ENCODE data around the gene PPP2R1B. TPM values are rescaled to one million over a fixed set of nuclear protein-coding genes. Genes with fewer than 3 reads are reported as not detected.

Gene PPP2R1B
- total RNA-seq, 2 donors from 2014 or later: 45.9 to 57.0 TPM

DNA sequence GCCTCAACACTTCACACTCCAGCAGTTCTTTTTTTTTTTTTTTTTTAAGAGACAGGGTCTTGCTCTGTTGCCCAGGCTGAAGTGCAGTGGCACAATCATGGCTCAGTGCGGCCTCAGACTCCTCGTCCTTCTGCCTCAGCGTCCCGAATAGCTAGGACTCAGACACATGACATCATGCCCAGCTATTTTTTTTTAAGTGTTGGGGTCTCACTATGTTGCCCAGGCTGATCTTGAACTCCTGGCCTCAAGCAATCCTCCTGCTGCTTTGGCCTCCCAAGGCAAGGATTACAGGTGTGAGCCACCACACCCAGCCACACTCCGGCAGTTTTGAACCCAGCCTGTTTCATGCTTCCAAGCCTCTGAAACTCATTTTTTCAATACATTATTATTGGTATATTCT, 3.7 kb downstream of the PPP2R1B start:
- Histone ChIP-seq H3K36me3 (no peaks in the 10 kb centered on the region), H3K4me1 (no peaks in the 10 kb centered on the region), H3K27ac (no peak overlapping the region), H3K4me3 (no peak overlapping the region), H3K9me3 (no peaks in the 10 kb centered on the region), H3K27me3 (no peaks in the 10 kb centered on the region), H3K9ac (ENCODE audit: low read depth in 2 of 2, low read length in 2 of 2) (no peak overlapping the region)
- no peak for DNase-seq
- TF ChIP-seq, protein P1, sequence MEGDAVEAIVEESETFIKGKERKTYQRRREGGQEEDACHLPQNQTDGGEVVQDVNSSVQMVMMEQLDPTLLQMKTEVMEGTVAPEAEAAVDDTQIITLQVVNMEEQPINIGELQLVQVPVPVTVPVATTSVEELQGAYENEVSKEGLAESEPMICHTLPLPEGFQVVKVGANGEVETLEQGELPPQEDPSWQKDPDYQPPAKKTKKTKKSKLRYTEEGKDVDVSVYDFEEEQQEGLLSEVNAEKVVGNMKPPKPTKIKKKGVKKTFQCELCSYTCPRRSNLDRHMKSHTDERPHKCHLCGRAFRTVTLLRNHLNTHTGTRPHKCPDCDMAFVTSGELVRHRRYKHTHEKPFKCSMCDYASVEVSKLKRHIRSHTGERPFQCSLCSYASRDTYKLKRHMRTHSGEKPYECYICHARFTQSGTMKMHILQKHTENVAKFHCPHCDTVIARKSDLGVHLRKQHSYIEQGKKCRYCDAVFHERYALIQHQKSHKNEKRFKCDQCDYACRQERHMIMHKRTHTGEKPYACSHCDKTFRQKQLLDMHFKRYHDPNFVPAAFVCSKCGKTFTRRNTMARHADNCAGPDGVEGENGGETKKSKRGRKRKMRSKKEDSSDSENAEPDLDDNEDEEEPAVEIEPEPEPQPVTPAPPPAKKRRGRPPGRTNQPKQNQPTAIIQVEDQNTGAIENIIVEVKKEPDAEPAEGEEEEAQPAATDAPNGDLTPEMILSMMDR (IDR thresholded peaks at IDR 0.05): no peak
- intact Hi-C loops (cut with DNase I): no loop called here

DNA sequence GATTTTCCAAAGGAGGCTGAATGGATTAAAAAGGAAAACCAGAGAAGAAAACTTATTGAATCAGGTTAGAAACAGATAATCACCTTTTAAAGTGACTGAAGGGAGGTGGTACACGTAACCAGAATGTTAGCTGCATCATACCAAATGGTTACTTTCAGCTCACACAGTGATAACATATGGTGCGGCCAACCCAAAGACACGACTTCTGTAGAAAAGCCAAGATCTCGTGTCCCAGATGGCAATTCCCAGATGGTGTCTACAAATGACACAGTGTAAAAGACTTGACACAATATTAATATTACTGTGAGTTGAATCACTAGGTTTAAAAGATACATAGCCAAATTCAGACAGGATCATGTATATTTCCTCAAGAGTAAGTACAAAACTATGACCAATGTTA, 5.2 kb downstream of the PPP2R1B start:
- DNase-seq: no peak
- Histone ChIP-seq H3K4me1 (no peaks in the 10 kb centered on the region), H3K9ac (ENCODE audit: low read depth in 2 of 2, low read length in 2 of 2) (no peak overlapping the region), H3K9me3 (no peaks in the 10 kb centered on the region), H3K4me3 (no peak overlapping the region), H3K27ac (no peak overlapping the region), H3K27me3 (no peaks in the 10 kb centered on the region), H3K36me3 (no peaks in the 10 kb centered on the region)
- intact Hi-C loops (cut with DNase I): no loop called here
- TF ChIP-seq, protein P1 (IDR thresholded peaks at IDR 0.05): no peak

DNA sequence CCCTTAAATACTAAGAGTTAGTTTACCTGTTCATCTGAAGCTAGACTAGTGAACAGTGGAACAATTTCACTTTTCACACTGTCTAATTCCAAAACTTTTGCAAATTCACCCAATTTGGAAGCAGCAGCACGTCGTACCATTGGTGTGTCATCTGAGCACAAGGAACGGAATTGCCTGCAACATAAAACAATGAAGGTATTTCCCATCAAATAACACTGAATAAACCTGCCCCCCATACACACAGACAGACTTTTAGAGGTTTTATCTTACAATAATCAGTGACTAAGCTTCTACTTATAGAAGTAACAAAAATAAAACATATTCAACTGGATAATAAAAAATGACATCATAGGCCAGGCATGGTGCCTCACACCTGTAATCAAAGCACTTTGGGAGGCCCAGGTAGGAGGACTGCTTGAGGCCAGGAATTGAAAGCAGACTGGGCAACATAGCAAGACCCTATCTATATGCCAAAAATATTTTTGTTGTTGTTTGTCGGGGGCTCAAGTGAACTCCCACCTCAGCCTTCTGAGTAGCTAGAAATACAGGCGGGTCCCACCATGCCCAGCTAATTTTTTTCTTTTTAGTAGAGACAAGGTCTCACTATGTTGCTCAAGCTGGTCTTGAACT, 6.3 kb downstream of the PPP2R1B start:
- no peaks in the 10 kb centered on the region for H3K9me3 ChIP-seq
- no peak overlapping the region for H3K4me3 ChIP-seq
- no peak overlapping the region for H3K9ac ChIP-seq (ENCODE audit: low read depth in 2 of 2, low read length in 2 of 2)
- intact Hi-C loops (cut with DNase I): no loop called here
- TF ChIP-seq, protein P1 (IDR thresholded peaks at IDR 0.05): no peak
- H3K4me1 ChIP-seq: no peaks in the 10 kb centered on the region
- no peaks in the 10 kb centered on the region for H3K27me3 ChIP-seq
- DNase-seq: no peak
- H3K27ac ChIP-seq: no peak overlapping the region
- no peaks in the 10 kb centered on the region for H3K36me3 ChIP-seq

DNA sequence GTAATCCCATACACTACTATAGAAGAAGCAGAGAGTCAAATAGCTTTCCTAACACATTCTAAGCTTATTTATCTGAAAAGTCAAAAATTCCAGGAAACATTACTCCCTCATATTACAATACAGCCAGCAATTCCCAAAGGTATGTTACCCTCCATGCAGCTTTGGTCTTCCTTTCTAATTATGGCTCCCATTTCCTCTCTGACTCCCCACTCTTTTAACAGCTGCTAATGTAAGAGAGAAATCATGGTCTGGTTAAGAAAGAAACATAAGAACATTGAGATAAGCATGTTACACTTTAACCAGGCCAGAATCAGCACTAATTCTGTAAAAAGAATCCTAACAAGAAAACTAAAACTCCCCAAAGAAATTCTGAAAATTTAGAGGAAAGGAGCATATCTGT, 6.8 kb downstream of the PPP2R1B start:
- Histone ChIP-seq H3K27ac (no peak overlapping the region), H3K4me3 (no peak overlapping the region), H3K4me1 (no peaks in the 10 kb centered on the region), H3K27me3 (no peaks in the 10 kb centered on the region), H3K36me3 (no peaks in the 10 kb centered on the region), H3K9me3 (no peaks in the 10 kb centered on the region), H3K9ac (ENCODE audit: low read depth in 2 of 2, low read length in 2 of 2) (no peak overlapping the region)
- intact Hi-C loops (cut with DNase I): no loop called here
- TF ChIP-seq, protein P1 (IDR thresholded peaks at IDR 0.05): no peak
- no peak for DNase-seq

DNA sequence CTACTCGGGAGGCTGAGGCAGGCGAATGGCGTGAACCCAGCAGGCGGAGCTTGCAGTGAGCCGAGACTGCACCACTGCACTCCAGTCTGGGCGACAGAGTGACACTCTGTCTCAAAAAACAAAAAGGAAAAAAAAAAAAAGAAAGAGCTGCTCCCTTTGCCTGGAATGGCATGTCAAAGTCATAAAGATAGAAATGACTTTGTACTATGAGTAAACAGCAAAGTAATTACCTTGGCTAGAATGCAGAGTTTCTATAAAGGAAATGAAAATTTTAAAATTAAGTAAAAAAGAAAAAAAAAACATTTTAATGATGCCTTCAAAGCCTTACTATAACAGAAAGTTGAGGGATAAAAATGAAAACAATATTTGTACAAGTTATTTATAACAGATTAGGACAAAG, 10.1 kb downstream of the PPP2R1B start:
- H3K9ac ChIP-seq (ENCODE audit: low read depth in 2 of 2, low read length in 2 of 2): no peak overlapping the region
- no peak for DNase-seq
- TF ChIP-seq, protein P1 (IDR thresholded peaks at IDR 0.05): no peak
- peak overlapping the region; percentile 21 for H3K27ac ChIP-seq
- no peak overlapping the region for H3K4me3 ChIP-seq
- H3K9me3 ChIP-seq: no peaks in the 10 kb centered on the region
- H3K4me1 ChIP-seq: no peaks in the 10 kb centered on the region
- intact Hi-C loops (cut with DNase I): no loop called here
- H3K36me3 ChIP-seq: no peaks in the 10 kb centered on the region
- H3K27me3 ChIP-seq: no peaks in the 10 kb centered on the region

Measured in colonic mucosa (tissue), 4 donors.